Left kidney (tissue), 2 donors: ENCODE data around the gene FRMD8. TPM values are rescaled to one million over a fixed set of nuclear protein-coding genes. Genes with fewer than 3 reads are reported as not detected.

ENCODE experiments used
- DNase-seq: peaks from one replicate; pipeline ENCODE4 v3.0.0-alpha.2; 2013
- polyA plus RNA-seq: library from polyadenylated mRNA; unstranded; fragments of 120-200 nt; gene quantifications from one replicate; pipeline ENCODE4 v1.2.1, GENCODE V29; 2013; ENCODE audit not compliant: insufficient read length

FRMD8 gene
- polyA plus RNA-seq, 1 donor = 18.1 TPM

GRCh38 chr11:65373839-65374580, 12.4 kb upstream of the FRMD8 start:
- no peak for DNase-seq

- no peak for DNase-seq
These were observed 11.4 kb upstream of the FRMD8 start for GRCh38 chr11:65375012-65375411.

GRCh38 chr11:65376138-65376713, 10.2 kb upstream of the FRMD8 start:
- DNase-seq = no peak

GRCh38 chr11:65377036-65377435, 9.4 kb upstream of the FRMD8 start:
- no peak for DNase-seq

GRCh38 chr11:65377777-65378176, 8.7 kb upstream of the FRMD8 start:
- DNase-seq = no peak

DNA sequence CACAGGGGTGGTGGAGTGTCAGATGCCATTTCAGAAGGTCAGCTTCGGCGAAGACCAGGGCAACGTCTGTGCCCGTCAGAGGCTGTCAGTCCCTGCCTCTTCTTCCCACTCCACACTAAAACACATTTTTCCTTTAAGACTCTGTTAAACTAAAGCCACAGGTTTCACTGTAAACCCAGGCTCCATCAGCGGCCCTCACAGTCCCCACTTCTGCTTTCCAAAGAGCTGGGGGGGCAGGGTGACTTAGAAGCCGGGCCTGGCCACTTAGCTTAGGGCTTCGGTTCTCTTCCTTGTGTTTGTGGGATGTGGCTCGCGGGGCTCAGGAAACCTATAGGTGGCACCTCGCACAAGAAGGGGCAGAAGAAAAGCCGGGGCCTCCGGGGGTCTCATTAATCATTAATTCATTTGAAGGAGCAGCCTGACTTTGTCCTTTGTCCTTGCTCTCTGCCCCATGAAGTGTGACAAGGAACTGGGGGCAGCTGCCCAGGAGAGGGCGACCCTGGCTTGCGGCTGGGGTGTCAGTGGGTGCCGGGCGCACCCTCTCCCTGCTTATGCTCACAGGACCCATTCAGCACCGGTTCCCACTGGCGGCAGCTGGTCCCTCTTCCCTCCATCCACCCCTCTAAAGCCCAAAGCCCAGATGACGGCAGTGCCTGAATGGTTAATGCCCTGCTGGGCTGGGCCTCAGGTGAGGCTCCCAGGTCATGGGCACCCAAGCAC, 8.1 kb upstream of the FRMD8 start:
- no peak for DNase-seq

- no peak for DNase-seq
These were observed 7.4 kb upstream of the FRMD8 start for GRCh38 chr11:65378928-65379638.

DNA sequence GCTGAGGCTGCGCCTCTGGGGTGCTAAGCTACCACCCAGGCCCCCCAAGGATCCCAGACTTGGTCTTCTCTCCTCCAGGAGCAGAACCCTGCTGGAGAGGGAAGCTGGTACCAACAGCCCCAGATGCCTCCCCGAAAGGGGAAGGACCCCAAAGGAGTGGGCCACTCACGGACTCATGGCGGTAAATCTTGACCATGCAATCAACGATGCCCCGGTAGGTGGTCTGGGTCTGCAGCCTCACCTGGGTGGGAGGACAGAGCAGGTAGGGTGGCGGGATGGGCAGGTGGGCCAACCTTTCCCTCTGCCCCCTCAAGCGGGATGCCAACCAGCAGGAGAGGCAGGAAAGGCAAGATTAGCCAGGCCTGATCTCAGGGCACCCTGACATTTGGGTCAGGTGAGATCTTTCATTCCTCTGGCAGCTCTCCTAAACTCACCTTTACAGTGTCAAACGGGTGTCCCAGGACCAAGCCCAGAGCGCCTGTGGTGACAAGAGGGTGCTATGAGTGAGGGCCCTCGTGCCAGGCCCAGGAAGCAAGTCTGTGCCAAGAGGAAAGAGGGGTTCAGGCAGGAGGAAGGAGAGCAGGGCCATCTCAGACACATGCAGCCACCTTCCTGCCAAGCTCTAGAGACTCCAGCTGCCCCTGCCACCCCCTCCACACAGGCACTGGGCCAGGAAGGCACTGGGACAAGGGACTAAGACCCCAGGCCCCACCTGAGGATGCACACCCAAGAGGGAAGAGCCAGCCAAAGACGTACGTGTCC, 6.6 kb upstream of the FRMD8 start:
- DNase-seq = no peak

- DNase-seq = no peak
These were observed 5.8 kb upstream of the FRMD8 start for GRCh38 chr11:65380460-65381119.

DNA sequence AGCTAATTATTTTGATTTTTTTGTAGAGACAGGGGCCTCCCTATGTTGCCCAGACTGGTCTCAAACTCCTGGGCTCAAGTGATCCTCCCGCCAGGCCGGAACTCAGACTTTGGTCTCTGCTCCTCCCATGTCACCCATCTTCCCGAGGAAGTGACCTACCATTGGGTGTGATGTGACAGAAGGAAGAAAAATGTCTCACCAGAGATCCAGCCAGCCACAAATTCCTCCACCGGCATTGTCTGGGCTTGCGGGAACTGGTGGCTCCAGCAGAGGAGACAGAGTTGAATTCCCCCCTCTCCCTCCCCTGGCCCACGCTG, 4.8 kb upstream of the FRMD8 start:
- DNase-seq = no peak

GRCh38 chr11:65382033-65382803, 4.2 kb upstream of the FRMD8 start, which contains the start of gene SLC25A45:
SLC25A45 (minus strand) TSS chr11:65382646; CDS start chr11:65381951, 695 bp downstream.
- peak; percentile 82 for DNase-seq

GRCh38 chr11:65382804-65383368, 3.6 kb upstream of the FRMD8 start:
- DNase-seq = no peak

DNA sequence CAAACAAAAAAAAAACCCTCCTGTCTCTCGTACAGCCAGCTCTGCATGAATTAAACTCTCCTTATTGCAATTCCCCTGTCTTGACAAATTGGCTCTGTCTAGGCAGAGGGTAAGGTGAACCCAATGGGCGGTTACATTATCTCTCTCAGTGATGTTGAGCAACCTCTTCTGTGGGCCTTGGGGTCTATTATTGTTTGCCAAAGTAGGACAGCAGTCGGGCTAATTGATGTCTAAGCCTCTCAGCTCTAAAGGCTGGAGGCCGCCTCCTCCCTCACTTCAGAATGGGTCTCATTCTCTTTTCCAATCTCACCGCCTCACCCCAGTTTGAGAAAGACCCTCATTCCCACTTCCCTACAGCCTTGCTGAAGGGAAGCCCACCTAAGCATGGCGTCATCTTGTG, 2.7 kb upstream of the FRMD8 start:
- DNase-seq = no peak

DNA sequence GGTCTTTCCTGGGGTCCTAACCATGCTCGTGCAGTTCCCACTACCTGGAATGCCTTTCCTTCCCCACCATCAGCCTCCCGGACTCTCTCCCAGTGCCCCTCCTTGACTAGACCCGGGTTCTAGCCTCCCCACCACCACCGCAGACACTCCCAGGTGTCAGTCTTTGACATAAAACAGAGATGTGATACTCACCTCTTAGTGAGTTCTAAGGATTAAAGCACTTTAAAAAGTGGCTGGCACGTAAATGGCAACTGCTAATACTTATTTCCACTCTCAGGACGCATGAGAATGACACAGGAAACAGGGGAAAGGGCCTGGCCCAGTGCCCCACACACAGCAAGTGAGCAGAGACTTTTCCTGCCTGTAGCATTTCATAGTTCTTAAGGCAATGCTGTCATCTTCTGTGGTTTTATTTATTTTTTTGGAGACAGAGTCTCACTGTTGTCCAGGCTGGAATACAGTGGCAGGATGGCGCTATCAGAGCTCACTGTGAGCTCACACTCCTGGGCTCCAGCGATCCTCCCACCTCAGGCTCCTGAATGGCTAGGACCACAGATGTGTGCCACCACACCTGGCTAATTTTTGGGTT, 2.0 kb upstream of the FRMD8 start:
- DNase-seq = no peak

- DNase-seq = no peak
These were observed 2.3 kb downstream of the FRMD8 start for GRCh38 chr11:65388731-65389130.

DNA sequence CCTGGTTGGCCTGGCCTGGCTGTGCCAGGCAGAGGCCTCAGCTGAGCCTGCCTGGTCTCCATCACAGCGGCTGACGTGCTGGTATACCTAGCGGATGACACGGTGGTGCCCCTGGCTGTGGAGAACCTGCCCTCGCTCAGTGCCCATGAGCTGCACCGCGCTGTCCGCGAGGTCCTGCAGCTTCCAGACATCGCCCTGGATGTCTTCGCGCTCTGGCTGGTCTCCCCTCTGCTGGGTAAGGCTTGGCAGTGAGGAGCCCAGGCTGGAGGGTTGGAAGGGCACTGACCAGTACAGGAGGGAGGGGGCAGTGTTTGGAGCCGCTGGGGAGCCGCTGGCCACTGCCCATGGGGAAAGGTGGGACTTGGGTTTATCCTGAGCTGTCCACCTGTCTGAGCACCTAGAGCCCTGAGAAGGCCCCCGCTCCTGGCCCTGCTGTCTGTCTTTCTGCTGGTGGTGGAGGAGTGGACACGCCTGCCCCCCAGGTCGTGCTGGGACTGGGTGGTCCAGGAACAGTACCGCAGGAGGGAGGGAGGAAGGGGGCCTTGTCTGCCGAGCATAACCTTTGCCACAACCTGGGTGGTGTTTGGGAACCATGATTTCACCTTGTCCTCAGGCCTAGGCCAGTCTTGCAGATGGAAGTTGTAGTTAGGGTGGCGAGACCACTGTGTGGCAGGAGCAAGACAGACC, 3.0 kb downstream of the FRMD8 start:
- no peak for DNase-seq

GRCh38 chr11:65390099-65390941, 3.9 kb downstream of the FRMD8 start:
- DNase-seq = no peak

- DNase-seq = no peak
These were observed 4.6 kb downstream of the FRMD8 start for GRCh38 chr11:65390996-65391395.
